ENCODE data around the gene SNAPC3.

GRCh38 chr9:15492485-15493150 is 69.9 kb downstream of the SNAPC3 start:
- TF ChIP-seq L3MBTL2 (conservative IDR thresholded peaks at IDR 0.05) (no peak), TARDBP (IDR thresholded peaks at IDR 0.05) (no peak), ELF4 (IDR thresholded peaks at IDR 0.05) (no peak), LEF1 (IDR thresholded peaks at IDR 0.05; ENCODE audit: borderline replicate concordance) (no peak), SP1 (IDR thresholded peaks at IDR 0.05) (no peak), ZNF384 (IDR thresholded peaks at IDR 0.05) (no peak), FOXM1 (IDR thresholded peaks at IDR 0.05; ENCODE audit: borderline replicate concordance) (no peak), HDGF (IDR thresholded peaks at IDR 0.05; ENCODE audit: borderline replicate concordance) (no peak), ARNT (IDR thresholded peaks at IDR 0.05) (no peak)
- TF ChIP-seq, protein P1, sequence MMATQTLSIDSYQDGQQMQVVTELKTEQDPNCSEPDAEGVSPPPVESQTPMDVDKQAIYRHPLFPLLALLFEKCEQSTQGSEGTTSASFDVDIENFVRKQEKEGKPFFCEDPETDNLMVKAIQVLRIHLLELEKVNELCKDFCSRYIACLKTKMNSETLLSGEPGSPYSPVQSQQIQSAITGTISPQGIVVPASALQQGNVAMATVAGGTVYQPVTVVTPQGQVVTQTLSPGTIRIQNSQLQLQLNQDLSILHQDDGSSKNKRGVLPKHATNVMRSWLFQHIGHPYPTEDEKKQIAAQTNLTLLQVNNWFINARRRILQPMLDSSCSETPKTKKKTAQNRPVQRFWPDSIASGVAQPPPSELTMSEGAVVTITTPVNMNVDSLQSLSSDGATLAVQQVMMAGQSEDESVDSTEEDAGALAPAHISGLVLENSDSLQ (IDR thresholded peaks at IDR 0.05) = no peak
